K562 (cell line): ENCODE measurements around the gene ZNF260. TPM values are rescaled to one million over a fixed set of nuclear protein-coding genes. Genes with fewer than 3 reads are reported as not detected.
A peak's percentile ranks its signal among the peaks of the same experiment; 100 is the strongest.

Source experiments
- BHLHE40 ChIP-seq: IDR thresholded peaks from 2 replicates; pipeline ENCODE4 v1.6.1; 2011; ENCODE audit warnings: low read length, improper control_type of control experiment
- ELF2 ChIP-seq: fragments of 250-450 bp; sonication (Bioruptor Pico); IDR thresholded peaks from 2 replicates; pipeline ENCODE4 v1.5.0; 2021; ENCODE audit warnings: mild to moderate bottlenecking
- GABPB2 ChIP-seq: fragments of 250-450 bp; sonication (Bioruptor Pico); conservative IDR thresholded peaks from 2 replicates; pipeline ENCODE4 v1.5.1; 2021; ENCODE audit warnings: mild to moderate bottlenecking
- LCOR ChIP-seq: sonication (generic); formaldehyde crosslinking; IDR thresholded peaks from 2 replicates; pipeline ENCODE4 v1.8.0; 2022; ENCODE audit warnings: mild to moderate bottlenecking, missing genetic modification reagents
- MCM2 ChIP-seq: fragments of 450-650 bp; IDR thresholded peaks from 2 replicates; pipeline ENCODE4 v1.6.1; 2017; ENCODE audit warnings: low read depth, mild to moderate bottlenecking
- MLX ChIP-seq, 2 experiments: fragments of 450-650 bp in 1 of 2; sonication (generic) in 1 of 2; formaldehyde crosslinking; conservative IDR thresholded peaks; 2 replicates each; pipeline versions ENCODE4 v1.4.0 to v1.8.1; 2020 to 2022; ENCODE audit warnings: mild to moderate bottlenecking in 1 of 2, missing genetic modification reagents in 1 of 2
- MYC ChIP-seq, 2 experiments: fragments of 250-450 bp in 1 of 2; sonication (Bioruptor Pico) in 1 of 2; IDR thresholded peaks; 2 replicates each; pipeline versions ENCODE4 v1.5.1 to v1.6.1; 2012 to 2021; ENCODE audit warnings: low read depth in 2 of 2, borderline replicate concordance in 1 of 2, improper control_type of control experiment in 1 of 2, low read length in 1 of 2, mild to moderate bottlenecking in 1 of 2, moderate library complexity in 1 of 2
- MYNN ChIP-seq, 2 experiments: sonication (generic); formaldehyde crosslinking in 1 of 2; IDR thresholded peaks; 2 replicates each; pipeline versions ENCODE4 v1.5.0 to v1.6.1; 2016 to 2020; ENCODE audit warnings: antibody characterized with exemption in 1 of 2, missing genetic modification reagents in 1 of 2
- NCOR1 ChIP-seq: fragments of 450-650 bp; IDR thresholded peaks from 2 replicates; pipeline ENCODE4 v1.6.1; 2016; ENCODE audit warnings: mild to moderate bottlenecking, moderate library complexity
- PCBP1 ChIP-seq: fragments of 200-400 bp; formaldehyde crosslinking; IDR thresholded peaks from 2 replicates; pipeline ENCODE4 v1.6.1; 2018; ENCODE audit warnings: mild to moderate bottlenecking, low read depth, low read length; ENCODE audit not compliant: poor library complexity, severe bottlenecking
- PHF8 ChIP-seq: fragments of 200-600 bp; sonication (generic); IDR thresholded peaks from 2 replicates; pipeline ENCODE4 v1.6.1; 2012; ENCODE audit warnings: mixed run types, mild to moderate bottlenecking, inconsistent platforms, low read length, moderate library complexity, borderline replicate concordance
- POLR2AphosphoS5 ChIP-seq: IDR thresholded peaks from 2 replicates; pipeline ENCODE4 v1.6.1; 2011; ENCODE audit warnings: mild to moderate bottlenecking, low read depth, low read length, moderate library complexity; ENCODE audit not compliant: control insufficient read depth, insufficient read depth
- POLR2B ChIP-seq: fragments of 450-650 bp; IDR thresholded peaks from 2 replicates; pipeline ENCODE4 v1.6.1; 2018; ENCODE audit warnings: low read depth; ENCODE audit not compliant: partially characterized antibody
- SUPT5H ChIP-seq: fragments of 450-650 bp; IDR thresholded peaks from 2 replicates; pipeline ENCODE4 v1.6.1; 2016
- TRIM28 ChIP-seq: fragments of 450-650 bp; IDR thresholded peaks from 2 replicates; pipeline ENCODE4 v1.6.1; 2017
- ZBTB43 ChIP-seq: sonication (generic); formaldehyde crosslinking; IDR thresholded peaks from 2 replicates; pipeline ENCODE4 v1.8.0; 2023; ENCODE audit warnings: mild to moderate bottlenecking, missing genetic modification reagents
- ZNF12 ChIP-seq: sonication (generic); formaldehyde crosslinking; IDR thresholded peaks from 2 replicates; pipeline ENCODE4 v1.4.0; 2020; ENCODE audit warnings: mild to moderate bottlenecking, missing genetic modification reagents
- ZNF277 ChIP-seq: fragments of 250-450 bp; sonication (Bioruptor Pico); IDR thresholded peaks from 2 replicates; pipeline ENCODE4 v1.8.0; 2022; ENCODE audit warnings: inconsistent platforms, mild to moderate bottlenecking, moderate library complexity, borderline replicate concordance
- ZNF445 ChIP-seq: fragments of 250-450 bp; sonication (Bioruptor Pico); IDR thresholded peaks from 2 replicates; pipeline ENCODE4 v1.4.0; 2020; ENCODE audit warnings: low read depth, mild to moderate bottlenecking, moderate library complexity
- polyA plus RNA-seq, 8 experiments: library from polyadenylated mRNA; depleted of rRNA in 4 of 8; stranded (reverse) in 5 of 8; unstranded in 3 of 8; fragments of >200 nt; fragmentation: Nextera tagmentation in 2 of 8; fragmentation: Illumina TruSeq in 1 of 8; extraction: Ambion mirVana in 2 of 8; extraction: Trizol in 1 of 8; gene quantifications; 2 replicates each; pipeline versions ENCODE4 v1.2.1 to v1.2.3, GENCODE V29; 2011 to 2014; ENCODE audit warnings: inconsistent platforms in 1 of 8, missing spikeins in 1 of 8
- total RNA-seq, 7 experiments: library from RNA; depleted of rRNA in 6 of 7; stranded (reverse); fragments of >200 nt in 6 of 7; fragmentation: Illumina TruSeq in 2 of 7; extraction: Trizol in 2 of 7; gene quantifications; 2 replicates each; pipeline versions ENCODE4 v1.2.1 to v1.2.3, GENCODE V29; 2011 to 2021; ENCODE audit warnings: low replicate concordance in 1 of 7
- TF ChIP-seq, protein P1 (sequence below): sonication (generic); formaldehyde crosslinking; IDR thresholded peaks from 2 replicates; pipeline ENCODE4 v1.8.0; 2023; ENCODE audit warnings: mild to moderate bottlenecking, missing genetic modification reagents

The ZNF260 gene
- total and polyA plus RNA-seq, 9 of the 15 experiments (the other 6 are each of a cell fraction or from before 2014, with no cell fraction given) = 2.6 to 16.6 (median 5.8) TPM

DNA sequence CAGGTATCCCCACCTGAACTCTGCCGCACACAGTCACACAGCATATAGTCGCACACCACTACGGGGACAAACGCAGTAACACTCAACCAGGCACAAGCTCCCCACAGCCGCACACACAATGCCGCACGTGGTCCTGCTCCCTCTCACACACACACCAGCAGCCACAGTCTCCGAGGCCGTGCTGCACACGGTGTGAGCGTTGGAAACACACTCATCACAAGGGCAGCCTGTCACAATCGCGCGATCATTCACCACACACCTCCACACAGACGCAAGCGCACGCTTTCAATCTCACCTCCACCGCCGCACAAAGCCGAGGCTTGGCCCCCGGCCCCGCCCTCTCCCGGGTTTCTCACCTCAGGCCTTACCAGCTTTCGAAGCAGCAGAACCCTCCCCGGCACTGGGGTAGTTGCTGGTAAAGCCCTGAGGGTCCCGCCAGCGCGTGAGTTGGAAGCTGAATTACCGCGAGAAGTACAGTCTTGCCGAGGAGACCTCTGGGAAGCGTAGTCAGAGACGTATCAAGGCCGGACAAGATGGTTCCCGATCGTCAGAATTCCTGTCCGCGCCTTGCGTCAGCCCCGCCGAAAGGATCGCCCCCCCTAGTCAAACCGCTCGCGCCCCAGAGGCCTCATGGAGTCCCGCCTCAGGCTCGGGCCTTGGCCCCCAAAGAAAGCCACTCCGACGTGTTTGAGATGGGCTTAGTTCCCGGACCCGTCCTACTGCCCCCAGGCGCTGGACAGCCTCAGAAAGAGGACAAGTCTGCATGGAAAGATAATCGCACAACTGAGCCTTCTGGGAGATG lies 38.8 kb downstream of the ZNF260 start, which contains the start of gene ZNF566 (continued):
- TF ChIP-seq, protein P1, sequence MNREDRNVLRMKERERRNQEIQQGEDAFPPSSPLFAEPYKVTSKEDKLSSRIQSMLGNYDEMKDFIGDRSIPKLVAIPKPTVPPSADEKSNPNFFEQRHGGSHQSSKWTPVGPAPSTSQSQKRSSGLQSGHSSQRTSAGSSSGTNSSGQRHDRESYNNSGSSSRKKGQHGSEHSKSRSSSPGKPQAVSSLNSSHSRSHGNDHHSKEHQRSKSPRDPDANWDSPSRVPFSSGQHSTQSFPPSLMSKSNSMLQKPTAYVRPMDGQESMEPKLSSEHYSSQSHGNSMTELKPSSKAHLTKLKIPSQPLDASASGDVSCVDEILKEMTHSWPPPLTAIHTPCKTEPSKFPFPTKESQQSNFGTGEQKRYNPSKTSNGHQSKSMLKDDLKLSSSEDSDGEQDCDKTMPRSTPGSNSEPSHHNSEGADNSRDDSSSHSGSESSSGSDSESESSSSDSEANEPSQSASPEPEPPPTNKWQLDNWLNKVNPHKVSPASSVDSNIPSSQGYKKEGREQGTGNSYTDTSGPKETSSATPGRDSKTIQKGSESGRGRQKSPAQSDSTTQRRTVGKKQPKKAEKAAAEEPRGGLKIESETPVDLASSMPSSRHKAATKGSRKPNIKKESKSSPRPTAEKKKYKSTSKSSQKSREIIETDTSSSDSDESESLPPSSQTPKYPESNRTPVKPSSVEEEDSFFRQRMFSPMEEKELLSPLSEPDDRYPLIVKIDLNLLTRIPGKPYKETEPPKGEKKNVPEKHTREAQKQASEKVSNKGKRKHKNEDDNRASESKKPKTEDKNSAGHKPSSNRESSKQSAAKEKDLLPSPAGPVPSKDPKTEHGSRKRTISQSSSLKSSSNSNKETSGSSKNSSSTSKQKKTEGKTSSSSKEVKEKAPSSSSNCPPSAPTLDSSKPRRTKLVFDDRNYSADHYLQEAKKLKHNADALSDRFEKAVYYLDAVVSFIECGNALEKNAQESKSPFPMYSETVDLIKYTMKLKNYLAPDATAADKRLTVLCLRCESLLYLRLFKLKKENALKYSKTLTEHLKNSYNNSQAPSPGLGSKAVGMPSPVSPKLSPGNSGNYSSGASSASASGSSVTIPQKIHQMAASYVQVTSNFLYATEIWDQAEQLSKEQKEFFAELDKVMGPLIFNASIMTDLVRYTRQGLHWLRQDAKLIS (CRISPR knock-in tag) = no peak
- TF ChIP-seq ZNF12 (CRISPR knock-in tag) = peak; percentile 31; the same call in 1 of the 2 replicates
- 0 out of 2 replicates have a peak, but pooled peaks have one; percentile 40 for TF ChIP-seq LCOR (CRISPR knock-in tag)
- peak; percentile 87 for TF ChIP-seq SUPT5H
- TF ChIP-seq ZBTB43 (CRISPR knock-in tag) = peak; percentile 76; the same call in 1 of the 2 replicates
- TF ChIP-seq MYC (IDR thresholded peaks at IDR 0.05; ENCODE audit: low read depth, low read length) = peak; percentile 75
- no peak for TF ChIP-seq MYC (CRISPR knock-in tag; IDR thresholded peaks at IDR 0.05; ENCODE audit: borderline replicate concordance, low read depth)
- TF ChIP-seq MYNN (IDR thresholded peaks at IDR 0.05) = peak; percentile 41; the same call in 1 of the 2 replicates
- no peak for TF ChIP-seq MYNN (CRISPR knock-in tag; IDR thresholded peaks at IDR 0.05)
- TF ChIP-seq ELF2 = no peak
- TF ChIP-seq ZNF445 = no peak
- TF ChIP-seq PCBP1 = peak; percentile 32
- peak; percentile 92 for TF ChIP-seq PHF8
- 0 out of 4 replicates have a peak, but pooled peaks of 1 of the 2 experiments have one; percentile 40 for TF ChIP-seq MLX (CRISPR knock-in tag; conservative IDR thresholded peaks at IDR 0.05)
- peak; percentile 35; the same call in 1 of the 2 replicates for TF ChIP-seq BHLHE40
- TF ChIP-seq GABPB2 (CRISPR knock-in tag) = no peak; the same call in 1 of the 2 replicates
- TF ChIP-seq POLR2AphosphoS5 = peak; percentile 30; the same call in 1 of the 2 replicates
- TF ChIP-seq TRIM28 = 0 out of 2 replicates have a peak, but pooled peaks have one; percentile 23
- no peak for TF ChIP-seq ZNF277
- peak; percentile 65 for TF ChIP-seq POLR2B
- no peak for TF ChIP-seq MCM2
- TF ChIP-seq NCOR1 = no peak
